HepG2 (cell line): ENCODE measurements around the gene CCDC88C. TPM values are rescaled to one million over a fixed set of nuclear protein-coding genes. Genes with fewer than 3 reads are reported as not detected.

Experiments used
- ATAC-seq: fragments of 200-7000 bp; cut with Tn5 transposase; 3 replicates; pipeline ENCODE4 v1.9.1; 2020; ENCODE audit warnings: mild to moderate bottlenecking, moderate library complexity
- BruUV-seq: library from RNA; stranded (reverse); fragments of 400-500 nt; replicated peaks from 2 replicates; lab custom pipeline; 2021; lab: Mats Ljungman, UMichigan
- CTCF ChIA-PET: fragments of 300-600 bp; formaldehyde crosslinking; extraction: SDS; loops from one replicate; lab custom pipeline; 2021; ENCODE audit warnings: low total read pairs, inconsistent platforms, low intra/inter-chr PET ratio; lab: Yijun Ruan, JAX
- POLR2A ChIA-PET: fragments of 350-600 bp; sonication (Branson Sonifier 250); formaldehyde crosslinking; loops from one replicate; lab custom pipeline; 2020; ENCODE audit warnings: antibody characterized with exemption, inconsistent platforms; lab: Yijun Ruan, JAX
- DNase-seq: peaks from one replicate; pipeline ENCODE4 v3.0.0-alpha.2; 2015; ENCODE audit warnings: low spot score
- FAIRE-seq: peaks from 3 replicates; lab custom pipeline; 2011; peaks lifted over from hg19 to GRCh38; lab: Jason Lieb, UNC
- H2AFZ ChIP-seq: one replicate; pipeline ENCODE4 v1.6.1; 2011; ENCODE audit warnings: low read length, inconsistent platforms
- H3K27ac ChIP-seq: fragments of 300-600 bp; 3 replicates; pipeline ENCODE4 v1.8.0; 2011; ENCODE audit warnings: mixed run types, mild to moderate bottlenecking, mixed read lengths, low read length, inconsistent platforms; ENCODE audit not compliant: insufficient read depth; ENCODE audit errors: extremely low read length
- H3K27me3 ChIP-seq, 2 experiments: fragments of 200-600 bp in 1 of 2; 2 replicates in 1 of 2; 3 replicates in 1 of 2; pipeline versions ENCODE4 v1.6.0 to v1.8.0; 2011; ENCODE audit warnings: low read length in 2 of 2, mild to moderate bottlenecking in 2 of 2, moderate library complexity in 2 of 2, inconsistent platforms in 1 of 2; ENCODE audit not compliant: insufficient read depth in 2 of 2, control insufficient read depth in 1 of 2
- H3K36me3 ChIP-seq, 2 experiments: fragments of 200-600 bp in 1 of 2; replicated peaks in 1 of 2; 2 replicates in 1 of 2; 3 replicates in 1 of 2; pipeline versions ENCODE4 v1.5.1 to v1.8.0; 2011; ENCODE audit warnings: low read length in 2 of 2, inconsistent platforms in 1 of 2; ENCODE audit not compliant: insufficient read depth in 2 of 2, control insufficient read depth in 1 of 2
- H3K4me1 ChIP-seq: 2 replicates; pipeline ENCODE4 v1.5.1; 2012; ENCODE audit warnings: low read length, inconsistent platforms; ENCODE audit not compliant: insufficient read depth
- H3K4me2 ChIP-seq: 2 replicates; pipeline ENCODE4 v1.6.0; 2011; ENCODE audit warnings: low read depth, low read length, inconsistent platforms
- H3K4me3 ChIP-seq, 3 experiments: fragments of 200-600 bp in 1 of 3; sonication (generic), shearing (Covaris generic) in 1 of 3; replicated peaks in 1 of 3; 2 replicates each; pipeline ENCODE4 v1.5.1; 2011 to 2016; ENCODE audit warnings: low read length in 3 of 3, inconsistent platforms in 2 of 3, low read depth in 2 of 3, mild to moderate bottlenecking in 2 of 3, control low read depth in 1 of 3, mixed read lengths in 1 of 3; ENCODE audit not compliant: insufficient read depth in 1 of 3
- H3K79me2 ChIP-seq: one replicate; pipeline ENCODE4 v1.6.1; 2011; ENCODE audit warnings: low read length, inconsistent platforms; ENCODE audit not compliant: insufficient read depth
- H3K9ac ChIP-seq: 2 replicates; pipeline ENCODE4 v1.6.0; 2011; ENCODE audit warnings: mild to moderate bottlenecking, low read depth, low read length, inconsistent platforms; ENCODE audit not compliant: insufficient read depth
- H3K9me3 ChIP-seq: 2 replicates; pipeline ENCODE4 v1.5.1; 2012; ENCODE audit warnings: mild to moderate bottlenecking, low read length
- H4K20me1 ChIP-seq: 2 replicates; pipeline ENCODE4 v1.6.0; 2011; ENCODE audit warnings: inconsistent platforms, mild to moderate bottlenecking, low read length, moderate library complexity; ENCODE audit not compliant: insufficient read depth
- RNF219 ChIP-seq: sonication (generic); formaldehyde crosslinking; IDR thresholded peaks from 2 replicates; pipeline ENCODE4 v1.5.0; 2020; ENCODE audit warnings: mild to moderate bottlenecking, missing genetic modification reagents
- ZBTB3 ChIP-seq: sonication (generic); formaldehyde crosslinking; IDR thresholded peaks from 2 replicates; pipeline ENCODE4 v1.4.0; 2020; ENCODE audit warnings: low read depth, mild to moderate bottlenecking, moderate library complexity, missing genetic modification reagents, borderline replicate concordance
- ZBTB39 ChIP-seq: sonication (generic); formaldehyde crosslinking; IDR thresholded peaks from 2 replicates; pipeline ENCODE4 v1.5.0; 2020; ENCODE audit warnings: missing genetic modification reagents
- ZNF484 ChIP-seq: sonication (generic); formaldehyde crosslinking; IDR thresholded peaks from 2 replicates; pipeline ENCODE4 v1.5.1; 2020; ENCODE audit warnings: mild to moderate bottlenecking, low read depth, missing genetic modification reagents, borderline replicate concordance
- ZNF564 ChIP-seq: sonication (generic); formaldehyde crosslinking; IDR thresholded peaks from 2 replicates; pipeline ENCODE4 v1.8.1; 2023; ENCODE audit warnings: mild to moderate bottlenecking, missing genetic modification reagents
- ZNF597 ChIP-seq: sonication (generic); formaldehyde crosslinking; IDR thresholded peaks from 2 replicates; pipeline ENCODE4 v1.5.0; 2020; ENCODE audit warnings: missing genetic modification reagents
- WGBS: methylation state at CpG from one replicate; pipeline ENCODE4 v1.1.6; 2017; ENCODE audit warnings: low lambda C conversion rate; 5-methylcytosine and 5-hydroxymethylcytosine counted together
- in situ Hi-C: cut with HindIII; loops from 2 replicates; pipeline ENCODE4 v1.10.0; 2017; ENCODE audit warnings: low pct_unique_long_range_greater_than_20kb; ENCODE audit not compliant: extremely low pct_ligation_motif_present
- intact Hi-C: fragments of 100-400 bp; cut with micrococcal nuclease; formaldehyde crosslinking; loops from one replicate; pipeline ENCODE4 v1.10.0; 2022; ENCODE audit not compliant: unreplicated experiment
- polyA plus RNA-seq, 8 experiments: library from polyadenylated mRNA; depleted of rRNA in 3 of 8; stranded (reverse) in 7 of 8; unstranded in 1 of 8; fragments of >200 nt; fragmentation: Illumina TruSeq in 4 of 8; extraction: Trizol in 4 of 8; gene quantifications; 2 replicates each; pipeline versions ENCODE4 v1.2.1 to v1.2.3, GENCODE V29; 2011 to 2016; ENCODE audit warnings: low read depth in 4 of 8, missing spikeins in 1 of 8, mixed read lengths in 1 of 8; ENCODE audit not compliant: insufficient read depth in 1 of 8
- total RNA-seq, 5 experiments: library from RNA; depleted of rRNA; stranded (reverse); fragments of >200 nt; fragmentation: Illumina TruSeq; extraction: Trizol; gene quantifications; 2 replicates each; pipeline ENCODE4 v1.2.3, GENCODE V29; 2016; ENCODE audit warnings: low read depth in 1 of 5

Gene CCDC88C
- total and polyA plus RNA-seq, 2 of the 13 experiments (the other 11 are each of a cell fraction or from before 2014, with no cell fraction given), result 3.6 to 11.7 TPM

- TF ChIP-seq ZNF597 (CRISPR knock-in tag), result no peak
Measured at GRCh38 chr14:91273273-91273884, 144.2 kb downstream of the CCDC88C start (continued).

GRCh38 chr14:91272341-91273272, 145.0 kb downstream of the CCDC88C start:
- FAIRE-seq (no peak), ATAC-seq (no peak), DNase-seq (no peak)
- H4K20me1 ChIP-seq, result no peaks in the 10 kb centered on the region
- no peak for TF ChIP-seq ZBTB39 (CRISPR knock-in tag)
- TF ChIP-seq ZNF484, result no peak
- TF ChIP-seq ZBTB3, result no peak
- no peak for TF ChIP-seq ZNF564 (CRISPR knock-in tag)
- no peak for TF ChIP-seq RNF219 (CRISPR knock-in tag)
- H3K9me3 ChIP-seq, result no peaks in the 10 kb centered on the region
- ChIA-PET CTCF (no interaction called here), POLR2A (no interaction called here)
- H3K36me3 ChIP-seq, result peaks cover 4 to 12% of the 10 kb centered on the region in 2 experiments; a peak in 4 of 5 replicates
- H3K9ac ChIP-seq, result no peak overlapping the region
- H2AFZ ChIP-seq, result no peak overlapping the region
- no TSS peak for BruUV-seq
- peaks cover 6% of the 10 kb centered on the region; the same call in 1 of the 2 replicates for H3K4me1 ChIP-seq
- in situ Hi-C loops (no loop called here), intact Hi-C loops (no loop called here)
- no peaks in the 10 kb centered on the region for H3K79me2 ChIP-seq
- H3K4me2 ChIP-seq, result no peak overlapping the region
- no peaks in the 10 kb centered on the region for H3K27me3 ChIP-seq
- H3K27ac ChIP-seq, result no peak overlapping the region
- WGBS, result 98% methylated on average over 22 of the region's 43 CpGs
- no peak overlapping the region for H3K4me3 ChIP-seq
